ENCODE measurements around the gene HDGF. TPM values are rescaled to one million over a fixed set of nuclear protein-coding genes. Genes with fewer than 3 reads are reported as not detected.

HDGF gene
- total and polyA plus RNA-seq, 2 of the 8 experiments (the other 6 are each of a cell fraction or from before 2014, with no cell fraction given), result 145 to 391 TPM

GRCh38 chr1:156692441-156692924 is 59.0 kb downstream of the HDGF start:
- Histone ChIP-seq H2BK120ac (replicated peaks; ENCODE audit: low read depth, low read length) (peak overlapping the region; percentile 17), H3K79me1 (ENCODE audit: low read depth, low read length) (no peaks in the 10 kb centered on the region), H3K56ac (replicated peaks; ENCODE audit: insufficient read length, low read depth, low read length) (peak overlapping the region; percentile 48), H3K18ac (ENCODE audit: extremely low read depth, low read length) (peak overlapping the region; percentile 48), H4K5ac (ENCODE audit: insufficient read length, low read depth, low read length) (peak overlapping the region; percentile 70), H4K91ac (replicated peaks; ENCODE audit: insufficient read length, low read length) (peak overlapping the region; percentile 92), H3K4me1 (replicated peaks in 1 of 4; ENCODE audit: control insufficient read depth in 3 of 4, insufficient read depth in 4 of 4, low read length in 3 of 4) (peaks cover 24 to 51% (median 38%) of the 10 kb centered on the region in 4 experiments), H3K23ac (ENCODE audit: insufficient read length) (no peak overlapping the region), H3K4me3 (ENCODE audit: extremely low read depth in 1 of 4, insufficient read depth in 2 of 4, low read depth in 3 of 4, low read length in 4 of 4) (peak overlapping the region; percentile 1 to 49 (median 22); a peak in 5 of 8 replicates), H3K4me2 (ENCODE audit: insufficient read depth in 1 of 2, low read depth in 2 of 2, low read length in 2 of 2) (peak overlapping the region; percentile 14 to 72), H2BK12ac (ENCODE audit: low read depth, low read length) (peak overlapping the region; percentile 78; the same call in 1 of the 2 replicates), H2BK20ac (ENCODE audit: low read length) (peak overlapping the region; percentile 75), H3K27me3 (replicated peaks in 1 of 4; ENCODE audit: control insufficient read depth in 3 of 4, extremely low read depth in 1 of 4, insufficient read depth in 3 of 4, low read length in 3 of 4) (peaks cover 0 to 7% (median 0%) of the 10 kb centered on the region in 4 experiments; a peak in 2 of 7 replicates), H3K23me2 (ENCODE audit: low read depth, low read length) (peaks cover 10% of the 10 kb centered on the region; the same call in 1 of the 2 replicates), H2AK5ac (ENCODE audit: low read depth, low read length) (no peak overlapping the region; the same call in 1 of the 2 replicates), H4K20me1 (replicated peaks in 1 of 2; ENCODE audit: control insufficient read depth in 1 of 2, insufficient read depth in 2 of 2, low read length in 2 of 2) (no peaks in the 10 kb centered on the region), H2BK5ac (ENCODE audit: low read depth, low read length) (peak overlapping the region; percentile 97), H3K4ac (replicated peaks; ENCODE audit: insufficient read length, low read depth, low read length) (peak overlapping the region; percentile 41), H4K8ac (ENCODE audit: extremely low read depth, insufficient read depth, low read length) (no peak overlapping the region), H2BK15ac (ENCODE audit: low read length) (no peak overlapping the region), H3K36me3 (ENCODE audit: control insufficient read depth in 2 of 4, insufficient read depth in 4 of 4, low read length in 3 of 4) (no peaks in the 10 kb centered on the region), H3K79me2 (ENCODE audit: control insufficient read depth in 1 of 2, insufficient read depth in 2 of 2, low read length in 2 of 2) (no peaks in the 10 kb centered on the region), H3K27ac (ENCODE audit: low read depth, low read length) (peak overlapping the region; percentile 83), H2AFZ (ENCODE audit: low read length) (no peak overlapping the region), H3K9me3 (ENCODE audit: insufficient read depth in 2 of 2, low read depth in 1 of 2, low read length in 1 of 2) (no peaks in the 10 kb centered on the region), H3K9ac (replicated peaks in 1 of 4; ENCODE audit: extremely low read depth in 1 of 4, low read depth in 3 of 4, low read length in 3 of 4) (peak overlapping the region in 2 of 4 experiments; percentile 60; a peak in 3 of 7 replicates), H3K14ac (ENCODE audit: insufficient read length) (no peak overlapping the region)
- FAIRE-seq (no peak), DNase-seq (ENCODE audit: low read depth in 1 of 2, low spot score in 2 of 2) (peak in 1 of 2 experiments; percentile 77)
- WGBS, 2 experiments (ENCODE audit: extremely low coverage in 1 of 2, insufficient coverage in 1 of 2, insufficient read length in 1 of 2, insufficient replicate concordance in 2 of 2, low coverage in 1 of 2, low lambda C conversion rate in 2 of 2, missing lambda C conversion rate in 1 of 2), result 5% methylated on average over 13 of the region's 13 CpGs; no CpG with 5 or more reads in 1 of the 2 experiments
- TF ChIP-seq SP1 (IDR thresholded peaks at IDR 0.05; ENCODE audit: low read depth, low read length), result no peak
- peak; percentile 23 for TF ChIP-seq KDM4A (IDR thresholded peaks at IDR 0.05; ENCODE audit: low read depth, low read length, severe bottlenecking)
- TF ChIP-seq CTCF (IDR thresholded peaks at IDR 0.05; ENCODE audit: control extremely low read depth in 1 of 3, insufficient read depth in 1 of 3, low read depth in 1 of 3, low read length in 3 of 3), result peak in 1 of 3 experiments; percentile 10; a peak in 1 of 4 replicates
- CTCF ChIA-PET (ENCODE audit: partially characterized antibody), result interaction anchor here (0.6 to 66.0 kb wide), 11 partner anchors 5 to 234 kb away, joined by 3 to 4284 read pairs (median 50); partner anchors contain the start of genes BCAN, CRABP2, HAPLN2 and INSRR
- POLR2A ChIA-PET (ENCODE audit: partially characterized antibody), result interaction anchor here (0.6 to 13.9 kb wide), 21 partner anchors 8 to 168 kb away, joined by 3 to 530 read pairs (median 5); partner anchors contain the start of genes CRABP2, HAPLN2, HDGF and ISG20L2

Measured in H1 (cell line).